DMS79 (cell line): ENCODE data around the gene NPLOC4.

Source experiments
- DNase-seq: peaks from one replicate; lab custom pipeline; 2025; lab: John Stamatoyannopoulos, UW

Gene NPLOC4

GRCh38 chr17:81662002-81662401 lies 25.1 kb upstream of the NPLOC4 start:
- no peak for DNase-seq

GRCh38 chr17:81660441-81660840 lies 23.5 kb upstream of the NPLOC4 start:
- DNase-seq = no peak

DNA sequence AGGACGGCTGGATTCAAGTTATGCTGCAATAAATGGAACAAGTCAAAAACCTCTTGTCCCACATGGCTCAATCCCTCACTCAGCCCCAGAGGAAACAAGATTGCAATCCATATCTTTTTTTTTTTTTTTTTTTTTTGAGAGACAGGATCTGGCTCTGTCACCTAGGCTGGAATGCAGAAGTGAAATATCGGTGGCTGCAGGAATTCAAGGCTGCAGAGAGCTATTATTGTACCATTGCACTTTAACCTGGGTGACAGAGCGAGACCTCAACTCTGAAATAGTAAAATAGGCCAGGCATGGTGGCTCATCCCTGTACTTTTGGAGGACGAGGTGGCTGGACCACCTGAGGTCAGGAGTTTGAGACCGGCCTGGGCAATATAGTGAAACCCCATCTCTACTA lies 22.1 kb upstream of the NPLOC4 start:
- DNase-seq = no peak

GRCh38 chr17:81656835-81657234 lies 19.9 kb upstream of the NPLOC4 start:
- DNase-seq = no peak

GRCh38 chr17:81656118-81656743 lies 19.3 kb upstream of the NPLOC4 start, which contains the start of gene PDE6G:
TSS of gene PDE6G (minus strand) at chr17:81656542. CDS start at chr17:81653305, 3,237 bp downstream.
- DNase-seq = no peak

DNA sequence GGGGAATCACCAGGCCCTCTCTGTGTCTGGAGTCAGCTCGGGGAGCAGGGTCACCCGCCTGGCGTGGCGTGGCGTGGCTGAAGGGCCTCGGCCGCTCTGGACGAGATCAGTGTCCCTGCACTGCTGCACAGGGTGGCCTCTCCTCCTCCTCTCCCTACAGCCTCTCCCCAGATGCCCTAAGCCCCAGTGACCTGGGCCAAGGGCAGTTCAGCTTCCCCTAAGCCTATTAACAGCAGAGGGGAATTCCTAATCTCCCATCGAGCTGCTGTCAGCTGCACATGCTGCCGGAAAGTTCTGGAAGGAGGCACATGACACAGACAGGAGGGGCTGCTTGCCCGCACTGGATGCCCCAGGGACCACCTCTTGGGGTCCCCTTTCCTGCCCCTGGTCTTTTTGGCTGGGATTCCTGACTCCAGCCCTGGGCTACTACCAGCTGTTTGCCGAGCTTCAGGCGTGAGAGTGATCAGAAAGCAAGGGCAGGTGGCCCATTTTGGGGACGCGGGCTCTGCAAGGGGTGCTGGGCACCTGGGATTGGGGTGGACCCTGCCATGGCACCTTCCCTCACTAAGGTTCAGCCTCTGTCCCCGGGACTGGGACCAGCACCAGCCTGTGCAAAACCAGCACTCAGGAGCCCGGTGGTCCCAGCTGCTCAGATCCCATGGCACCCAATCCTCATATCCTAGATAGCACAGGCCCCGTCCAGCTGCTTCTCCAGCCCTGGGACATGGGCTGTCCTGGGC lies 18.6 kb upstream of the NPLOC4 start:
- DNase-seq = no peak

DNA sequence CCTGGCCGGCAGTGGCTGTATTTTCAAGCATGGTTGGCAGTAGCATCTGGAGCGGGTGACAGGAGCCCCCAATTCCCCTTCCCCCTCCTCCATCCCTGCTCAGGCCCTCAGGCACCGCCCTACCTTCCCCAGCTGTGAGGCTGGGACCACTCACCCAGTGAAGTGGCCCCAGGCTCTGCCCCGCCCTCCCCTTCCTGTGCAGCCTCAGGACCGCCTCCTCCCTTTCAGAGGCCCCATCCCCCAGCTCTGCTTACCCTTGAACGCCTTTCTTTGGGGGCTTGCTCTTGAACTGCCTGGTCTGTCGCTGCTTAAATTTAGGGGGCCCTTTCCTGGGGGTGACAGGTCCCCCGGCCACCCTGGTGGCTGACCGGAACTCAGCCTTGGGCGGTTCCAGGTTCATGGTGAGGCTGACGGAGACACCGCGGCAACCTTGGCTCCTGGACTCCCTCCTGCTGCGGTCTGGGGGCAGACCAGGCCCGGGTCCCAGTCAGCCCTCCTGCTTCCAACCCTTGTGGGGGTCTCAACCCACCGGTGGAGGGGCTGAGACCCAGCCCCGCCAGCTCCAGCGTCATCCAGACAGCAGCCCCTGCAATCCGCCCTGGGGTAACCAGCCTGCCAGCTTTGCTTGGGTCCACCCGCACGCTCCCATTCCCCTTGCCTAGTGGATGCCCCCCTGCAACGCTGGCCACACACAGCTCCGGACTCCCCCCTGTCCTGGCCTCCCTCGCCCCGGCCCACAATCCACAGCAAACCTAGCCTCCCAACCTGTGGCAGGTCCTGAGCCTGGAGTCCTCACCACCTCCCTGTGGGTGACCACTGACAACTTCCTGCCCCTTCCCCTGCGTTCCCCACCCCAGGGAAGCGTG lies 16.2 kb upstream of the NPLOC4 start:
- DNase-seq = no peak

- no peak for DNase-seq
Observed at GRCh38 chr17:81651692-81652091, 14.8 kb upstream of the NPLOC4 start.

DNA sequence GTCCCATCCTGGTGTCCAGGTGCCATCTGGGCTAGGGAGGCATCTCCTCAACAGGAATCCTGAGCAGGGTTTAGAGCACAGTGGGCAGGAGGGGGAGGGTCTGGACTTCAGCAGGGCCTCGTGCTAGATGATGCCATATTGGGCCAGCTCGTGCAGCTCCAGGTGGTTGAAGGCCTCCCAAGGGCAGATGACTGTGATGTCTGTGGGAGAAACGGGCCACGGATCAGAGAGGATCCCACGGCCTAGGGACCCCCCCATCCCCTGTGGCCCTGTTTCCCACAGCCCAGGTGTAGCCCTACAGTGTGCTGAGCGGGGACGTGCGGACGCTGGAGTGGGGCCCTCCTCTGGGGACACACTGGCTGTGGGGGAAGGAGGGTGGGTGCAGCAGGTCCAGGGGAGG lies 14.0 kb upstream of the NPLOC4 start:
- DNase-seq = no peak

GRCh38 chr17:81648707-81649085 lies 11.8 kb upstream of the NPLOC4 start:
- DNase-seq = no peak

DNA sequence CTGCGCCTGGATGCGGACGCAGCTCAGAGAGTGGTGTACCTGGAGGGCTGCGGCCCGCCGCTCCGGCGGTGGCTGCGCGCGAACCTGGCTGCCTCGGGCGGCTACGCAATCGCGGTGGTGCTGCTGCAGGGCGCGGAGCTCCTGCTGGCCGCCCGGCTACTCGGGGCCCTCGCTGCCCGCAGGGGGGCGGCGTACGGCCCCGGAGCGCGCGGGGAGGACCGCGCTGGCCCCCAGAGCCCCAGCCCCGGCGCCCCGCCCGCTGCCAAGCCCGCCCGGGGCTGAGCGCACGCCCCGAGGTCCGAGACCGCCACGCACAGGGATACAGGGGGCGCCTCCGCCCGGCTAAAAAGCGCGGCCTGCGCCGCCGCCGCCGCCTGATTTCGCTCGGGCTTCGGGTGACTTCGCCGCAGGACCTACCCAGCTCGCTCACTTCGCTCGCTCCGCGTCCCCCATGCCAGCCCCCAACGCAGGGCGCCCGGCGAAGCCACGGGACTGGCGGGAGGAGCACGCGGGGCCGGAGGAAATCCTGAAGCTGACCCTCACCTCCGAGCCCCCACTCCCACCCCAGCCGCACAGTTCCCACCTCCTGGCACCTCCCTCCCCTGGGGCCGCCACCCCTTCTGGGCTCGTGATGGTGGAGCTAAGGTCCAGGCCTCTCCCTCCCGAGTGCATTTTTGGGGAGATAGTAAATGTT lies 11.2 kb upstream of the NPLOC4 start:
- no peak for DNase-seq

DNA sequence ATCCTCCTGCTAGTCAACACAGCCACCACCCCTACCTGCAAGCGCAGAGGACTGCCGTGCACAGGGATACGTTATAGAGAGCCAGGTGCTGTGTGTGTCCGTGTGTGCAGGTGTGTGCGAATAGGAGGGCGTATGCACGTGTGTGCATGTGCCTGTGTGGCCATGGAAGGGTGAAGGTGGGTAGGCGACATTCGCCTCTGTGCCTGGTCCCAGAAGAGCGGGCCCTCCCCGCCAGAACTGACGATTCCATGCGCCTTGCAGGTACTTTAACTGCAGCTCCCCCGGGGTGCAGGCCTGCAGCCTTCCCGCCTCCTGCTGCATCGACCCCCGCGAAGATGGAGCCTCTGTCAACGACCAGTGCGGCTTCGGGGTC lies 10.7 kb upstream of the NPLOC4 start:
- no peak for DNase-seq

GRCh38 chr17:81646869-81647600 lies 10.1 kb upstream of the NPLOC4 start:
- no peak for DNase-seq

DNA sequence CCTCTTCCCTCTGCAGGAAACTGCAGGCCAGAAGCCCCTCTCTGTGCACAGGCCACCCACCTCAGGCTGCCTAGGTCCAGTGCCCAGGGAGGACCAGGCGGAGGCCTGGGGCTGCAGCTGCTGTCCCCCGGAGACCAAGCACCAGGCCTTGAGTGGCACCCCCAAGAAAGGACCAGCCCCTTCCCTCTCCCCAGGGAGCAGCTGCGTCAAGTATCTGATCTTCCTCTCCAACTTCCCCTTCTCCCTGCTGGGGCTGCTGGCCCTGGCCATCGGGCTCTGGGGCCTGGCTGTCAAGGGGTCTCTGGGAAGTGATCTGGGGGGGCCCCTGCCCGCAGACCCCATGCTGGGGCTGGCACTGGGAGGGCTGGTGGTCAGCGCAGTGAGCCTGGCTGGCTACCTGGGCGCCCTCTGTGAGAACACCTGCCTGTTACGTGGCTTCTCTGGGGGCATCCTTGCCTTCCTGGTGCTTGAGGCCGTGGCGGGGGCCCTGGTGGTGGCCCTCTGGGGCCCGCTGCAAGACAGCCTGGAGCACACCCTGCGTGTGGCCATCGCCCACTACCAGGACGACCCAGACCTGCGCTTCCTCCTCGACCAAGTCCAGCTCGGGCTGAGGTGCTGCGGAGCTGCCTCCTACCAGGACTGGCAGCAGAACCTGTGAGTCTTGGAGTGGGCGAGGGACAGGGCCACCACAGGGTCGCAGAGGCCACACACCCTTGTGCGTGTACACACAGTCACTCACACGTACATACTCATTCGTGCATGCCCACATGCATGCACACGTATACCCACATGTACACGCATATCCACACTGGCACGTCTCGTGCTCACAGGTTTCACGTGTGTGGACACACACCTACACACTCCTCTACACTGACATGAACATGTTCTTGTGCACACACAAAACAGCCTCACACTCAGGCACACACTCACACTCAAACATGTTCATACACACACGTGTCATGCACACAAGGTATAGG lies 8.4 kb upstream of the NPLOC4 start:
- DNase-seq = no peak

- no peak for DNase-seq
Observed at GRCh38 chr17:81644496-81644895, 7.6 kb upstream of the NPLOC4 start.

- no peak for DNase-seq
Observed at GRCh38 chr17:81641825-81642489, 5.0 kb upstream of the NPLOC4 start.

DNA sequence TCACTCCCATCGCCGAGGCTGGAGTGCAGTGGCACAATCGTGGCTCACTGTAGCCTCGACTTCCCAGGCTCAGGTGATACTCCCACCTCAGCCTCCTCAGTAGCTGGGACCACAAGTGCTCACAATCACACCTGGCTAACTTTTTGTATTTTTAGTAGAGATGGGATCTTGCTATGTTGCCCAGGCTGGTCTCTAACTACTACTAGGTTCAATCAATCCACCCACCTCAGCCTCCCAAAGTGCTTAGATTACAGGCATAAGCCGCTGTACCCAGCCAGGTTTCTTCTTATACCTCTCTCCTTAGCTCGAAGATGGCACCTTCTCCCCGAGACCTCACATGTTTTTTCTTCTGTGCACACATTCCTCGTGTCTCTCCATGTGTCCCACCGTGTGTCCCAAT lies 3.1 kb upstream of the NPLOC4 start:
- DNase-seq = no peak

DNA sequence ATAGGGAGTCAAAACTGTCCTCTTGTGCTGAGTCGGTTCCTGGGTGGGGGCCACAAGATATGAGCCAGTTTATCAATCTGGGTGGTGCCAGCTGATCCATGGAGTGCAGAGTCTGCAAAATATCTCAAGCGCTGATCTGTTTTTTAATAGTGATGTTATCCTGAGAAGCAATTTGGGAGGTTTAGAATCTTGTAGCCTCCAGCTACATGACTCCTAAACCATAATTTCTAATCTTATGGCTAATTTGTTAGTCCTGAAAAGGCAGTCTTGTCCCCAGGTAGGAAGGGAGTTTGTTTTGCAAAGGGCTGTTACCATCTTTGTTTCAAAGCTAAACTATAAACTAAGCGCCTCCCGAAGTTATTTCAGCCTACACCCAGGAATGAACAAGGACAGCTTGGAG lies 1.8 kb upstream of the NPLOC4 start:
- no peak for DNase-seq

- DNase-seq = no peak
Observed at GRCh38 chr17:81635973-81636504, 873 bp downstream of the NPLOC4 start.

DNA sequence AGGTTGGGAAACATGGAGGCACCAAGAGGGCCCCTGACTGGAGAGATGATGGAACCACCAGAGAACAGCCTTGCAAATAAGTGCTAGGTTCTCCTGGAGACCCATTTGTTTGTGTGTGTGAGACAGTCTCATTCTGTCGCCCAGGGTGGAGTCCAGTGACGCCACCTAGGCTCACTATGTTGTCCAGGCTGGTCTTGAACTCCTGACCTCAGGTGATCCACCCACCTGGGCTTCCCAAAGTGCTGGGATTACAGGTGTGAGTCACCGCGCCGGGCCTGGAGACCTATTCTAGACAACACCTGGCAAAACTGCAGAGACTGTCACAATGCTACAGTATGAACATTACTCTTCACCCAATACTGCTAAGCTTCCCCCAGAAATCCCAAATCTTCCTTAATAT lies 1.5 kb downstream of the NPLOC4 start:
- no peak for DNase-seq
